ENCODE measurements around the gene DERL3. TPM values are rescaled to one million over a fixed set of nuclear protein-coding genes. Genes with fewer than 3 reads are reported as not detected.

The DERL3 gene
- total RNA-seq, 1 donor from 2014 or later, result 13.8 TPM

- peak overlapping the region; percentile 92 for H3K4me3 Mint-ChIP-seq
- H3K4me1 Mint-ChIP-seq (ENCODE audit: low read depth), result peaks cover 34% of the 10 kb centered on the region
These were observed 52.5 kb downstream of the DERL3 start for GRCh38 chr22:23786261-23786710.

More at GRCh38 chr22:23786261-23786710, 52.5 kb downstream of the DERL3 start:
- intact Hi-C loops (cut with micrococcal nuclease), result loop anchor here (2.0 to 5.0 kb wide), 2 partner anchors 34 to 71 kb away; partner anchors contain the start of genes SLC2A11, VPREB3 and ZNF70
- Mint-ChIP-seq H3K36me3 (ENCODE audit: low read depth) (peaks cover 9% of the 10 kb centered on the region), H3K27me3 (ENCODE audit: insufficient read depth) (peaks cover 2% of the 10 kb centered on the region), H3K9me3 (no peaks in the 10 kb centered on the region), H3K27ac (peak overlapping the region; percentile 92)
- DNase-seq (ENCODE audit: low spot score), result no peak

Other genes with a start within 250 kb of the DERL3 start
- 0.34 and 0.65 TPM in 2 replicates for gene DRICH1, start 206.7 kb downstream of the DERL3 start, total RNA-seq
- gene RGL4, start 148.0 kb downstream of the DERL3 start, total RNA-seq, result 9.3 and 11.7 TPM in 2 replicates
- gene ZNF70, start 87.9 kb downstream of the DERL3 start, total RNA-seq, result 2.1 and 2.2 TPM in 2 replicates
- gene VPREB3, start 84.6 kb downstream of the DERL3 start, total RNA-seq, result not detected in 2 replicates
- gene C22orf15, start 76.0 kb downstream of the DERL3 start, total RNA-seq, result 0.29 and 0.49 TPM in 2 replicates
- 89.1 and 96.4 TPM in 2 replicates for gene CHCHD10, start 71.0 kb downstream of the DERL3 start, total RNA-seq
- gene MMP11, start 66.2 kb downstream of the DERL3 start, total RNA-seq, result 0.34 and 0.69 TPM in 2 replicates
- gene SMARCB1, start 52.0 kb downstream of the DERL3 start, total RNA-seq, result 92.4 and 99.8 TPM in 2 replicates
- gene SLC2A11, start 18.9 kb upstream of the DERL3 start, total RNA-seq, result 8.3 and 8.4 TPM in 2 replicates
- 1,136 and 1,212 TPM in 2 replicates for gene MIF, start 55.4 kb upstream of the DERL3 start, total RNA-seq
- 0.65 and 0.91 TPM in 2 replicates for gene GSTT2B, start 122.2 kb upstream of the DERL3 start, total RNA-seq
- gene DDTL, start 127.9 kb upstream of the DERL3 start, total RNA-seq, result 4.0 and 4.7 TPM in 2 replicates
- gene DDT, start 135.4 kb upstream of the DERL3 start, total RNA-seq, result 94.7 and 115 TPM in 2 replicates
- gene GSTT2, start 141.1 kb upstream of the DERL3 start, total RNA-seq, result not detected in 2 replicates
- gene GSTT4, start 166.4 kb upstream of the DERL3 start, total RNA-seq, result not detected in 2 replicates
- 97.6 and 98.1 TPM in 2 replicates for gene CABIN1, start 172.3 kb upstream of the DERL3 start, total RNA-seq